C4-2B (cell line): ENCODE data around the gene SLC35F3.
A peak's percentile ranks its signal among the peaks of the same experiment; 100 is the strongest.

Experiments
- H3K27ac ChIP-seq: fragments of 450-650 bp; 2 replicates; pipeline ENCODE4 v1.5.1; 2017
- CTCF ChIP-seq: fragments of 450-650 bp; conservative IDR thresholded peaks from 2 replicates; pipeline ENCODE4 v1.5.1; 2017; ENCODE audit warnings: mild to moderate bottlenecking
- ZFX ChIP-seq: fragments of 450-650 bp; IDR thresholded peaks from 2 replicates; pipeline ENCODE4 v1.6.1; 2017

The SLC35F3 gene

GRCh38 chr1:234316937-234317336, 412.5 kb downstream of the SLC35F3 start:
- no peak for TF ChIP-seq CTCF
- no peak overlapping the region for H3K27ac ChIP-seq

GRCh38 chr1:234320069-234320468, 415.6 kb downstream of the SLC35F3 start:
- no peak overlapping the region for H3K27ac ChIP-seq
- TF ChIP-seq ZFX, result no peak
- TF ChIP-seq CTCF, result no peak

GRCh38 chr1:234320549-234320948, 416.1 kb downstream of the SLC35F3 start:
- TF ChIP-seq CTCF (no peak), ZFX (no peak)
- H3K27ac ChIP-seq, result no peak overlapping the region

- no peak for TF ChIP-seq ZFX
- no peak for TF ChIP-seq CTCF
Observed at GRCh38 chr1:234321231-234321630, 416.8 kb downstream of the SLC35F3 start.

GRCh38 chr1:234322097-234322496, 417.6 kb downstream of the SLC35F3 start:
- TF ChIP-seq CTCF, result no peak
- TF ChIP-seq ZFX, result no peak
- H3K27ac ChIP-seq, result no peak overlapping the region

More at GRCh38 chr1:234321231-234321630, 416.8 kb downstream of the SLC35F3 start:
- H3K27ac ChIP-seq, result no peak overlapping the region

GRCh38 chr1:234322979-234323378, 418.5 kb downstream of the SLC35F3 start:
- no peak overlapping the region for H3K27ac ChIP-seq
- no peak for TF ChIP-seq ZFX
- TF ChIP-seq CTCF, result peak; percentile 78

- TF ChIP-seq ZFX (no peak), CTCF (no peak)
- H3K27ac ChIP-seq, result no peak overlapping the region
Observed at GRCh38 chr1:234324821-234325220, 420.3 kb downstream of the SLC35F3 start.
